Fibroblast of lung (primary cell): Measurements from ENCODE around the gene BCL7C.

Source experiments
- CTCF ChIP-seq, 2 donors: IDR thresholded peaks in 1 of 2; conservative IDR thresholded peaks in 1 of 2; 1 replicate in 1 of 2; 2 replicates in 1 of 2; pipeline ENCODE4 v1.5.1; 2011 to 2012; ENCODE audit warnings: low read length in 2 of 2, control low read depth in 1 of 2, inconsistent platforms in 1 of 2, low read depth in 1 of 2, mild to moderate bottlenecking in 1 of 2
- EZH2 ChIP-seq: IDR thresholded peaks from 2 replicates; pipeline ENCODE4 v1.5.1; 2012; ENCODE audit warnings: low read length, control low read depth, mild to moderate bottlenecking; ENCODE audit errors: missing control alignments

GRCh38 chr16:30903002-30903401 is 9.1 kb upstream of the BCL7C start:
- TF ChIP-seq CTCF (conservative IDR thresholded peaks at IDR 0.05 in 1 of 2, IDR thresholded peaks at IDR 0.05 in 1 of 2; ENCODE audit: low read depth in 1 of 2, low read length in 2 of 2): no peak
- no peak for TF ChIP-seq EZH2
